Osteoblast (primary cell): ENCODE measurements around the gene SSBP2. TPM values are rescaled to one million over a fixed set of nuclear protein-coding genes. Genes with fewer than 3 reads are reported as not detected.

Source experiments
- DNase-seq: peaks from one replicate; pipeline ENCODE4 v3.0.0; 2011; ENCODE audit warnings: low spot score, mixed read lengths; ENCODE audit not compliant: insufficient read length; ENCODE audit errors: missing footprints
- H2AFZ ChIP-seq: 2 replicates; pipeline ENCODE4 v1.6.0; 2011; ENCODE audit warnings: mild to moderate bottlenecking, low read length
- H3K27ac ChIP-seq: 2 replicates; pipeline ENCODE4 v1.5.1; 2011; ENCODE audit warnings: mild to moderate bottlenecking, low read depth, low read length, moderate library complexity
- H3K27me3 ChIP-seq: 2 replicates; pipeline ENCODE4 v1.6.0; 2012; ENCODE audit warnings: mild to moderate bottlenecking, control low read depth, inconsistent platforms, low read length, moderate library complexity; ENCODE audit not compliant: insufficient read depth
- H3K36me3 ChIP-seq: 2 replicates; pipeline ENCODE4 v1.5.1; 2011; ENCODE audit warnings: mild to moderate bottlenecking, low read length, control low read depth, moderate library complexity; ENCODE audit not compliant: insufficient read depth
- H3K4me1 ChIP-seq: 2 replicates; pipeline ENCODE4 v1.5.1; 2011; ENCODE audit warnings: mild to moderate bottlenecking, low read length, control low read depth, moderate library complexity; ENCODE audit not compliant: insufficient read depth
- H3K4me2 ChIP-seq: 2 replicates; pipeline ENCODE4 v1.6.0; 2011; ENCODE audit warnings: mild to moderate bottlenecking, low read length; ENCODE audit not compliant: insufficient read depth
- H3K4me3 ChIP-seq: fragments of 200-600 bp; sonication (generic); 3 replicates; pipeline ENCODE4 v1.5.1; 2012; ENCODE audit warnings: mild to moderate bottlenecking, low read length, inconsistent platforms; ENCODE audit not compliant: insufficient read depth
- H3K79me2 ChIP-seq: 2 replicates; pipeline ENCODE4 v1.6.0; 2012; ENCODE audit warnings: mild to moderate bottlenecking, low read length, control low read depth, inconsistent platforms; ENCODE audit not compliant: insufficient read depth
- H3K9me3 ChIP-seq: 2 replicates; pipeline ENCODE4 v1.5.1; 2011; ENCODE audit warnings: low read depth, low read length, control low read depth
- H4K20me1 ChIP-seq: 2 replicates; pipeline ENCODE4 v1.6.0; 2012; ENCODE audit warnings: mild to moderate bottlenecking, low read length, control low read depth; ENCODE audit not compliant: insufficient read depth
- CTCF ChIP-seq: IDR thresholded peaks from 2 replicates; pipeline ENCODE4 v1.5.1; 2011; ENCODE audit warnings: mild to moderate bottlenecking, low read depth, low read length, moderate library complexity; ENCODE audit errors: extremely low read depth
- total RNA-seq: library from RNA; depleted of rRNA; stranded (reverse); fragments of >200 nt; gene quantifications from 2 replicates; pipeline ENCODE4 v1.2.3, GENCODE V29; 2012

Gene SSBP2
- total RNA-seq, 1 donor: 18.1 TPM

DNA sequence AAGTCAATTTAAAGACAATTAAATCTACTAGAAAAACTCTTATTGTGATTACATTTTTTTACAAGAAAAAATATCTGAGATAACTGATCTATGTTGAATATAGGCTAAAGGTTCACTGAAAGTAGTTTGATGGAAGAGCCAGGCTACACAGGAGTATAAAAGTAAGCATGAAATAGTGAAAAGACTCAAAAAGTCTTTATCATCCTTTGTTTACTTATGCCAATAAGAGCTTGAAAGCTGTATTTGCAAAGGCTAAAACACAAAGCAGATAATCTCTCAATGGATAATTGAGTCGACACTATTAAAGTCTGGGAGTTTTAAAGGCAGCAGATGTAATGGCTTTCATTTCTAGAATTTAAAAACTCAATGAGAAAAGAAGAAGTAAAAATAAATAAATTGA is 42.0 kb downstream of the SSBP2 start:
- no peak overlapping the region for H3K4me2 ChIP-seq
- peaks cover 2% of the 10 kb centered on the region for H3K79me2 ChIP-seq

DNA sequence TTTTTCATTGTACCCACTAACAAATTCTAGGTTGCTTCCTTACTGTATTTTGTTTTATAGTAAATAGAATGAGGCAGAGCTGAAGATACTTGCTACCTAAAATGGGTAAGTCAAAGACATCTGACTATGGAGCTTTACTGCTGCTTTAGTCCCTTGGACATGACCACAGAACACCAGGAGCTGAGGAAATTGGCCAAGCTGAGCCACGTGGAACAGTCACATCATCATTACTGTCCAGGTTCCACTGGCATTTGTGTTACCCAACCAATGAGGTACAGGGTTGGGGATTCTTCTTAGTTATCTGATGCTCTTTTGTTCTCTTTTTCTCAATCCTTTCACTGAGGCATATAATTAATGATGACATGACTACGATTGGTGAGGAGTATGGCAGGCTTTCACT is 47.1 kb downstream of the SSBP2 start:
- no peaks in the 10 kb centered on the region for H3K27me3 ChIP-seq
- no peak overlapping the region for H3K4me2 ChIP-seq
- no peak overlapping the region for H2AFZ ChIP-seq
- no peak overlapping the region for H3K4me3 ChIP-seq
- H4K20me1 ChIP-seq: peaks cover 3% of the 10 kb centered on the region
- H3K27ac ChIP-seq: no peak overlapping the region
- no peak for DNase-seq
- H3K36me3 ChIP-seq: no peaks in the 10 kb centered on the region
- no peak for TF ChIP-seq CTCF
- H3K9me3 ChIP-seq: peaks cover 2% of the 10 kb centered on the region
- H3K79me2 ChIP-seq: no peaks in the 10 kb centered on the region
- peaks cover 5% of the 10 kb centered on the region for H3K4me1 ChIP-seq

More for the DNA sequence above, 42.0 kb downstream of the SSBP2 start:
- DNase-seq: no peak
- no peak overlapping the region for H3K27ac ChIP-seq
- peaks cover under 1% of the 10 kb centered on the region for H4K20me1 ChIP-seq
- H3K4me1 ChIP-seq: no peaks in the 10 kb centered on the region
- H2AFZ ChIP-seq: no peak overlapping the region
- no peak for TF ChIP-seq CTCF
- no peaks in the 10 kb centered on the region for H3K36me3 ChIP-seq
- H3K9me3 ChIP-seq: no peaks in the 10 kb centered on the region
- no peak overlapping the region for H3K4me3 ChIP-seq
- no peaks in the 10 kb centered on the region for H3K27me3 ChIP-seq

- Histone ChIP-seq H3K27me3 (no peaks in the 10 kb centered on the region), H3K79me2 (no peaks in the 10 kb centered on the region), H2AFZ (no peak overlapping the region), H4K20me1 (peaks cover 3% of the 10 kb centered on the region), H3K4me3 (no peak overlapping the region), H3K4me1 (peaks cover 8% of the 10 kb centered on the region), H3K9me3 (peaks cover 2% of the 10 kb centered on the region), H3K36me3 (no peaks in the 10 kb centered on the region), H3K27ac (no peak overlapping the region), H3K4me2 (no peak overlapping the region)
- no peak for DNase-seq
- TF ChIP-seq CTCF: no peak
Measured at GRCh38 chr5:81700166-81700565, 50.7 kb downstream of the SSBP2 start.

- peaks cover 2% of the 10 kb centered on the region for H3K9me3 ChIP-seq
- no peaks in the 10 kb centered on the region for H3K36me3 ChIP-seq
- H3K4me2 ChIP-seq: peak overlapping the region; percentile 3
- no peak for TF ChIP-seq CTCF
- no peak for DNase-seq
- no peak overlapping the region for H3K27ac ChIP-seq
- no peaks in the 10 kb centered on the region for H3K79me2 ChIP-seq
- H3K4me3 ChIP-seq: no peak overlapping the region
- peaks cover 8% of the 10 kb centered on the region for H3K4me1 ChIP-seq
- peaks cover 4% of the 10 kb centered on the region for H4K20me1 ChIP-seq
- no peak overlapping the region for H2AFZ ChIP-seq
- H3K27me3 ChIP-seq: no peaks in the 10 kb centered on the region
Measured at GRCh38 chr5:81698813-81699212, 52.1 kb downstream of the SSBP2 start.
